Stomach (tissue), 9 donors: ENCODE measurements around the gene CXCL8. TPM values are rescaled to one million over a fixed set of nuclear protein-coding genes. Genes with fewer than 3 reads are reported as not detected.
"Not testable (repeated sequence)": the region's sequence is repeated elsewhere in the genome, so short reads cannot be mapped to it uniquely, and the experiment has no call there.

ENCODE experiments used
- DNase-seq, 2 donors: peaks; one replicate each; pipeline versions ENCODE4 v3.0.0 to v3.0.0-alpha.2; 2013 to 2019
- H3K27ac ChIP-seq, 5 donors: fragments of 200-600 bp in 4 of 5; sonication (generic) in 4 of 5; one replicate each; pipeline ENCODE4 v1.5.1; 2013 to 2019; ENCODE audit warnings: mild to moderate bottlenecking in 1 of 5, moderate library complexity in 1 of 5
- H3K27me3 ChIP-seq, 3 donors: fragments of 200-600 bp; sonication (generic); one replicate each; pipeline ENCODE4 v1.5.1; 2017 to 2019; ENCODE audit warnings: mixed run types in 1 of 3
- H3K36me3 ChIP-seq, 4 donors: fragments of 200-600 bp; sonication (generic); 1 replicate in 3 of 4; 2 replicates in 1 of 4; pipeline ENCODE4 v1.5.1; 2016 to 2019
- H3K4me1 ChIP-seq, 4 donors: fragments of 200-600 bp; sonication (generic); one replicate each; pipeline ENCODE4 v1.5.1; 2016 to 2019
- H3K4me3 ChIP-seq, 4 donors: fragments of 200-600 bp; sonication (generic) in 3 of 4; one replicate each; pipeline ENCODE4 v1.5.1; 2016 to 2019; ENCODE audit warnings: mild to moderate bottlenecking in 1 of 4
- H3K9me3 ChIP-seq, 4 donors: fragments of 200-600 bp; sonication (generic); one replicate each; pipeline ENCODE4 v1.5.1; 2016 to 2019
- CTCF ChIP-seq, 7 experiments: fragments of 450-650 bp in 4 of 7; fragments of 200-600 bp in 3 of 7; sonication (generic) in 3 of 7; IDR thresholded peaks; one replicate each; pipeline ENCODE4 v1.5.1; 2016 to 2019; ENCODE audit warnings: antibody characterized with exemption in 7 of 7, control low read depth in 2 of 7, mild to moderate bottlenecking in 1 of 7
- EP300 ChIP-seq: sonication (generic); formaldehyde crosslinking; IDR thresholded peaks from one replicate; pipeline ENCODE4 v1.6.1; 2017; ENCODE audit warnings: antibody characterized with exemption
- POLR2A ChIP-seq, 4 donors: fragments of 450-650 bp; IDR thresholded peaks; one replicate each; pipeline ENCODE4 v1.6.1; 2016; ENCODE audit warnings: antibody characterized with exemption in 4 of 4, control low read depth in 2 of 4, mild to moderate bottlenecking in 1 of 4, moderate library complexity in 1 of 4
- POLR2AphosphoS5 ChIP-seq, 3 donors: sonication (generic); formaldehyde crosslinking; IDR thresholded peaks; one replicate each; pipeline ENCODE4 v1.6.1; 2016; ENCODE audit warnings: antibody characterized with exemption in 3 of 3
- WGBS, 5 donors: extraction: QIAGEN DNeasy Blood & Tissue Kit in 3 of 5; methylation state at CpG; one replicate each; pipeline versions ENCODE4 v1.1.5 to v1.1.7; 2013 to 2018; 5-methylcytosine and 5-hydroxymethylcytosine counted together
- intact Hi-C: fragments of 100-400 bp; cut with DNase I; formaldehyde crosslinking; loops from one replicate; pipeline ENCODE4 v1.15.1; 2023; ENCODE audit warnings: low total_unique reads
- polyA plus RNA-seq, 3 donors: library from polyadenylated mRNA; stranded (reverse); fragments of 200-250 nt; gene quantifications; one replicate each; pipeline ENCODE4 v1.2.3, GENCODE V29; 2013
- total RNA-seq, 5 donors: library from RNA; depleted of rRNA; stranded (reverse); fragments of >200 nt; gene quantifications; one replicate each; pipeline versions ENCODE4 v1.1.0 to v1.2.3, GENCODE V29; 2014 to 2016
- donor health status: healthy with polysubstance abuse.
- donor health status: Bipolar disorder and iron deficiency.
- donor health status: healthy.

CXCL8 gene
- total and polyA plus RNA-seq, 8 donors: 3.6 to 163 (median 6.6) TPM; not detected in 2

GRCh38 chr4:73772363-73772762 lies 32.0 kb downstream of the CXCL8 start:
- DNase-seq: no peak
- 90 to 99% (median 93%) methylated on average over 1 of the region's 1 CpG for WGBS, 5 donors
- TF ChIP-seq POLR2A (IDR thresholded peaks at IDR 0.05) (no peak), EP300 (no peak), POLR2AphosphoS5 (IDR thresholded peaks at IDR 0.05) (no peak), CTCF (IDR thresholded peaks at IDR 0.05) (no peak)

GRCh38 chr4:73774406-73774805 lies 34.0 kb downstream of the CXCL8 start:
- H3K36me3 ChIP-seq, H3K27me3 ChIP-seq, intact Hi-C loops, H3K4me3 ChIP-seq, DNase-seq, H3K9me3 ChIP-seq, H3K27ac ChIP-seq: not testable (repeated sequence)
- peaks cover 9 to 37% (median 15%) of the 10 kb centered on the region in 4 donors for H3K4me1 ChIP-seq
- 89 to 98% (median 96%) methylated on average over 4 of the region's 4 CpGs for WGBS, 5 donors

More at GRCh38 chr4:73772363-73772762, 32.0 kb downstream of the CXCL8 start:
- Histone ChIP-seq H3K4me1 (peaks cover 9 to 32% (median 15%) of the 10 kb centered on the region in 4 donors), H3K9me3 (no peaks in the 10 kb centered on the region), H3K36me3 (no peaks in the 10 kb centered on the region), H3K4me3 (no peak overlapping the region), H3K27ac (no peak overlapping the region), H3K27me3 (no peaks in the 10 kb centered on the region)
- intact Hi-C loops: no loop called here

GRCh38 chr4:73776321-73776729 lies 36.0 kb downstream of the CXCL8 start:
- no peaks in the 10 kb centered on the region for H3K9me3 ChIP-seq
- H3K27ac ChIP-seq: peak overlapping the region in 2 of 5 donors; percentile 30 to 68
- H3K27me3 ChIP-seq: no peaks in the 10 kb centered on the region
- peak; percentile 44 to 60 for DNase-seq
- intact Hi-C loops: no loop called here
- no peak overlapping the region for H3K4me3 ChIP-seq
- no peaks in the 10 kb centered on the region for H3K36me3 ChIP-seq
- peaks cover 7 to 34% (median 11%) of the 10 kb centered on the region in 4 donors for H3K4me1 ChIP-seq
- TF ChIP-seq POLR2A (IDR thresholded peaks at IDR 0.05): no peak
- TF ChIP-seq POLR2AphosphoS5 (IDR thresholded peaks at IDR 0.05): peak in 2 of 3 donors; percentile 40 to 48
- TF ChIP-seq EP300: no peak
- WGBS, 5 donors: 10 to 19% (median 15%) methylated on average over 2 of the region's 2 CpGs

DNA sequence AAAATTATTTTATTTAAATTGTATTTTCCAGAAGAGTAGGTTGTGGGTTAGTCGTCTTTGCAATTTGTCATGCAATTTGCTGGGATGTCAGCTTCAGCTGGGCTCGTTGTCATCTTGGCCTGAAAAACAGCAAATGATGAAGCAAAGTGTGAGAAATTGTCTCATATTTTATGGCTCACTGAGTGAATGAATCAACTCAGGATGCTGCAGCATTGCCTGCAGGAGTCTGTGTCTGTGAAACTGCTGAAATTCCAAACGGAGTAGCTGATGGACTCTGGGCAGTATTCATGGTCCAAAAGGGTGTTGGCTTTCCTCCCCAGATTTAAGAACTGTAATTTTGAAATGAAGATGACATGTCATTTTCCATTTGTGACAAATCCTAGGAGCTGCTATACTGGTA lies 37.2 kb downstream of the CXCL8 start:
- no peaks in the 10 kb centered on the region for H3K36me3 ChIP-seq
- no peak overlapping the region for H3K27ac ChIP-seq
- intact Hi-C loops: no loop called here
- H3K27me3 ChIP-seq: no peaks in the 10 kb centered on the region
- H3K4me1 ChIP-seq: peaks cover 7 to 34% (median 11%) of the 10 kb centered on the region in 4 donors
- DNase-seq: no peak
- TF ChIP-seq POLR2A (IDR thresholded peaks at IDR 0.05) (no peak), EP300 (no peak)
- 52 to 68% (median 62%) methylated on average over 3 of the region's 3 CpGs for WGBS, 5 donors
- no peak overlapping the region for H3K4me3 ChIP-seq
- H3K9me3 ChIP-seq: no peaks in the 10 kb centered on the region

DNA sequence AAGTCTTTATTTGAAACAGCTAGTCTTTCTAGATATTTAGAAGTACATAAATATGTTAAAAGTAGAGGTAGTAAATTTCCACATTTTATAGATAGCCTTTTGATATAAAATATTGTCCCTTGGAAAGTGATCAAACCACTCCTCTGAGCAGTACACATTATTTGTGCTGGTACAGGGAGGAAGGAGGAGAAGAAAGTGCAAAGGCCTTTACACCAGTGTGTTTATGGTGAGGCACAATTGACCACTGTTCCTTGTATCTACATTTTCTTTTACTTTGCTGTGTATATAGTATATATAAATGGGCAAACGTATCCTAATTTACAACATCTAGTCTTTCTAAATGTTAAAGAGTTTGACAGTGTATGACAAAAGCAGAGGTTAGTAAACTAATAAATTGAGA lies 39.9 kb downstream of the CXCL8 start:
- DNase-seq: no peak
- Histone ChIP-seq H3K27ac (no peak overlapping the region), H3K9me3 (no peaks in the 10 kb centered on the region), H3K27me3 (no peaks in the 10 kb centered on the region), H3K36me3 (no peaks in the 10 kb centered on the region), H3K4me3 (no peak overlapping the region), H3K4me1 (peaks cover 7 to 34% (median 11%) of the 10 kb centered on the region in 4 donors)
- intact Hi-C loops: no loop called here
- 28 to 56% (median 37%) methylated on average over 1 of the region's 1 CpG for WGBS, 5 donors
- TF ChIP-seq EP300 (no peak), CTCF (IDR thresholded peaks at IDR 0.05) (no peak), POLR2A (IDR thresholded peaks at IDR 0.05) (no peak), POLR2AphosphoS5 (IDR thresholded peaks at IDR 0.05) (no peak)

GRCh38 chr4:73780834-73781233 lies 40.5 kb downstream of the CXCL8 start:
- H3K4me3 ChIP-seq: no peak overlapping the region
- H3K4me1 ChIP-seq: peaks cover 2 to 28% (median 7%) of the 10 kb centered on the region in 4 donors
- TF ChIP-seq EP300: no peak
- no peak for TF ChIP-seq POLR2AphosphoS5 (IDR thresholded peaks at IDR 0.05)
- no peak for TF ChIP-seq CTCF (IDR thresholded peaks at IDR 0.05)
- no peak for TF ChIP-seq POLR2A (IDR thresholded peaks at IDR 0.05)
- 23 to 34% (median 24%) methylated on average over 2 of the region's 2 CpGs for WGBS, 5 donors
- DNase-seq: no peak
- no peaks in the 10 kb centered on the region for H3K27me3 ChIP-seq
- no peak overlapping the region for H3K27ac ChIP-seq
- H3K9me3 ChIP-seq: no peaks in the 10 kb centered on the region
- H3K36me3 ChIP-seq: no peaks in the 10 kb centered on the region
- intact Hi-C loops: no loop called here
